GM12872 (cell line): ENCODE results near the gene RLBP1.

Experiments
- TF ChIP-seq, protein P1 (sequence below): IDR thresholded peaks from 3 replicates; pipeline ENCODE4 v1.5.1; 2011; ENCODE audit warnings: low read depth, mild to moderate bottlenecking, low read length, moderate library complexity; ENCODE audit not compliant: insufficient read depth

RLBP1 gene

DNA sequence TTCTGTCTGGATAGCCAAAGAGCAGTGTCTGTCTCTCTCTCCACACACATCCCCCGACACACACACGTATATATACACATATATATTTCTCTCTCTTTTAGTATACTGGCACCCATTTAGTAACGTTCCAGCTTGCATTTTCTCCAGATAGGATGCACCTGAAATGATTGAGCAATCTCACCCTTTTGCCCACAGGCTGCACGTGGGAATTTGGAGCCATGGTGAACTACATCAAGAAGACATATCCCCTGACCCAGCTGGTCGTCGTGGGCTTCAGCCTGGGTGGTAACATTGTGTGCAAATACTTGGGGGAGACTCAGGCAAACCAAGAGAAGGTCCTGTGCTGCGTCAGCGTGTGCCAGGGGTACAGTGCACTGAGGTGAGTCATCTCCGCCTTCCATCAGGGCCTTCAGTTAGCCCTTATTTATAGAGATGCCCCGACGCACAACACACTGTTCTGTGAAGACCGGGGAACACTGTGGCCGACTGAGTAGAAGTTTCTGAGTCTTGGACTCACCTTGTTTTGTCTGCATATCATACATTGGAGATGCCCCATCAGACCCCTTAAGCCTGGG, 45.7 kb downstream of the RLBP1 start:
- TF ChIP-seq, protein P1, sequence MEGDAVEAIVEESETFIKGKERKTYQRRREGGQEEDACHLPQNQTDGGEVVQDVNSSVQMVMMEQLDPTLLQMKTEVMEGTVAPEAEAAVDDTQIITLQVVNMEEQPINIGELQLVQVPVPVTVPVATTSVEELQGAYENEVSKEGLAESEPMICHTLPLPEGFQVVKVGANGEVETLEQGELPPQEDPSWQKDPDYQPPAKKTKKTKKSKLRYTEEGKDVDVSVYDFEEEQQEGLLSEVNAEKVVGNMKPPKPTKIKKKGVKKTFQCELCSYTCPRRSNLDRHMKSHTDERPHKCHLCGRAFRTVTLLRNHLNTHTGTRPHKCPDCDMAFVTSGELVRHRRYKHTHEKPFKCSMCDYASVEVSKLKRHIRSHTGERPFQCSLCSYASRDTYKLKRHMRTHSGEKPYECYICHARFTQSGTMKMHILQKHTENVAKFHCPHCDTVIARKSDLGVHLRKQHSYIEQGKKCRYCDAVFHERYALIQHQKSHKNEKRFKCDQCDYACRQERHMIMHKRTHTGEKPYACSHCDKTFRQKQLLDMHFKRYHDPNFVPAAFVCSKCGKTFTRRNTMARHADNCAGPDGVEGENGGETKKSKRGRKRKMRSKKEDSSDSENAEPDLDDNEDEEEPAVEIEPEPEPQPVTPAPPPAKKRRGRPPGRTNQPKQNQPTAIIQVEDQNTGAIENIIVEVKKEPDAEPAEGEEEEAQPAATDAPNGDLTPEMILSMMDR = no peak

DNA sequence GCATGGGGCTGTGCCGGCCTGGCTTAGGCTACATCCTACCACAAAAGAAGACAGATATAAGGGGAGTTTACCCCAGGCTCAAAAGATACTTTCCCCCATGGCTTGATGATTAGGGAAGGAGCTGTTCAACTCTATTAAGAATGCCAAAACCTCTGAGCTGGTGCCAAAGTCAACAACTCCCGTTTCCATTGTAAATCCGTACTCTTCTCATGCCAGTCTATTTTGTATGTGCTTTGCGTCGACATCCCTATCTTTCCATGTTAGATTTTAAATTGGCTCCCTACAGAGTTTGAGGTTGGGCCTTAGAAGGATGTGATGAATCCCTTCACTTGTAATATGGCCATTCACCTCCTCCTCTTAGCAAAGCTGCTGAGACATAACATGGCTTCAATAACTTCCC, 46.9 kb downstream of the RLBP1 start:
- TF ChIP-seq, protein P1 = no peak

DNA sequence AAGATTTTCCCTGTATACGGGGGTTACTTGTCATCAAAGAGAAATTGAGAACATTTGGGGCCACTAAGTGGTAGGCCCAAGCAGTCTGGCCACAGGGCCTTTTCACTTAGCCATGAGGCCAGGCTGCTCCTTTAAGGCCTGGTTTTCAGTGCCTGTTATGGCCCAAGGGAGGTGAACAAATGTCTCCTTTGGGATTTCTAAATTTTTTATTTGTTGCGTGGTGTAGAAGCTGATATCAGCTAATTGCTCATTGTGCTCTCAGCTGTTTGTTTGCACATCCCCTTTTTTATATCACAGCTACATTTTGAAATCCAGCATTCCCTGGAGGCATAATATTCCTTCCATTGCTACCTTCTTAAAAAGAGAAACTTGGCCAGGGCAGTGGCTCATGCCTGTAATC, 48.5 kb downstream of the RLBP1 start:
- TF ChIP-seq, protein P1 = no peak

DNA sequence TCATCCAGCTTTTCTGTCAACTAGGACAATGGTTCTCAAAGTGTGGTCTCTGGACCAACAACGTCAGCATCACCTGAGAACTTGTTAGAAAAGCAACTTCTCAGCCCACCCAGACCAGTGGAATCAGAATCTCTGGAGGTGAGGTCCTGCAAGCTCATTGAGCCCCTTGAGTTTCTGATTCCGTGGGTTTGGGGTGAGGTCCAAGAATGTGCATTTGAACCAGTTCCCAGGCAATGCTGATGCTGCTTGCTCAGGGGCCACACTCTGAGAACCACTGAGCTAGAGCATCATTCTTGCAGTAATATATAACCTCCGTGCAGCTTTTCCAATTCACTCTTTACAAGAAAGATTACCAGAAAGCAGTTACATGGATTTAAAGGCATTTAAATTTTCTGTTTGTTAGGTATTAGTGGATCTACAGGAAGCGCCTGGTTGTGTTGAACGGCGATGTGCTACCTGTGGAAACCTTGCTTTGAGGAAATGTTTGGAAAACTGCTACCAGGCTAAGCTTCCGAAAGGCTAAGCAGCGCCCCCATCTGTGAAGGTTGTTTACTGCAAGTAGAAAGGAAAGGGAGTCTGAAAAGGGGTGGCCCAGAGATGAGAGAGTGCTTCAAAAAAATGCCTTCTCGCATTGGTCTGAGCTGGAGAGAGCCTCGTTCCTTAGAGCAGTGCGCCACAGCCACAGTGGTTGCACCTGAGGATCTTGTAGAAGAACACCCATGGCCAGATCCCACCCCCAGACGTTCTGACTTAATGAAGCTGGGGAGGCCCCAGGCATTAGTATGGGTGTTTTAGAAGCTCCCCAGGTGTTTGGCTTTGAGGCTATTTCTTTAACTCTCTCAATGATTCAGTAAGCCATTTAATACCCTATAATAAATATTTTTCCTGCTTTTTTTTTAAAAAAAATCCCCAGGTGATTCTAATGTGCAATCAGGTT, 50.0 kb downstream of the RLBP1 start:
- TF ChIP-seq, protein P1 = peak; percentile 75

DNA sequence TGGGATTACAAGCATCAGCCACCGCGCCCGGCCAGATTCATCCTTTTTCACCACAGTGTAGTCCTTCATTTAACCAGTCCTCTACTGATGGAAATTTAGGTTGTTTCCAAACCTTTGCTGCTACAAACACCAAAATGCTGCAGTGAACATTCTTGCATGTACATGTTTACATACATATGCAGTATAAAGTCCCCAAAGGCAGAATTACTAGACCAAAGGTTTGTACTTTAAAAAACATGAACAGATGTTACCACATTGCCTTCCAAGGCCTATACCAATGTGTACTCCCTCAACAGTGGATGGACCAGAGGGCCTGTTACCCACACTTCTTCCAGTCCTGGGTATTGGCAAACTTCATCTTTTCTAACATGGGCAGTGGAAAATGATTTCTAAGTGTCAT, 51.0 kb downstream of the RLBP1 start:
- TF ChIP-seq, protein P1 = no peak

DNA sequence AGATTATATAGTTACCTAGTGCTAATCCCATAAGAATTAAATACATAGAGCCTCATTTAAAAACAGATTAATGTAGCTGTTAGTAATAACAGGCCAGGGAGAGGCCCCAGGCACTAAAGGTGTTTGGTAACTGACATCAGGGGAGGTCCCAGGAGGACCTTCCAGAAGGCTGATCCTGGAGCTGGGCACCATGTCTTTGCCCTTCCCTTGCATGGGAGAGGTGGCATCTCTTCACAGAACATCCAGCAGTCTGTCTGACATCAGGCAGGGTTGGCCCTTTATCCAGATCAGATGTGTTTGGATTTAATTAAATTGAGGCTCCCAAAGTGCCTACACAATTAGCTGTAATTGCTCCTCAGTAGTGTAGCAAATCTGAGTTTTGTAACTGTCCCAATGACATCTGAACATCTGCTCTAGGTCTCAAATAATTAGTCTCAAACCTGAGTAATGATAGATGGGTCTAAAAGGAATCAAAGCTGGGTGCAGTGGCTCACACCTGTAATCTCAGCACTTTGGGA, 53.0 kb downstream of the RLBP1 start:
- TF ChIP-seq, protein P1 = no peak

DNA sequence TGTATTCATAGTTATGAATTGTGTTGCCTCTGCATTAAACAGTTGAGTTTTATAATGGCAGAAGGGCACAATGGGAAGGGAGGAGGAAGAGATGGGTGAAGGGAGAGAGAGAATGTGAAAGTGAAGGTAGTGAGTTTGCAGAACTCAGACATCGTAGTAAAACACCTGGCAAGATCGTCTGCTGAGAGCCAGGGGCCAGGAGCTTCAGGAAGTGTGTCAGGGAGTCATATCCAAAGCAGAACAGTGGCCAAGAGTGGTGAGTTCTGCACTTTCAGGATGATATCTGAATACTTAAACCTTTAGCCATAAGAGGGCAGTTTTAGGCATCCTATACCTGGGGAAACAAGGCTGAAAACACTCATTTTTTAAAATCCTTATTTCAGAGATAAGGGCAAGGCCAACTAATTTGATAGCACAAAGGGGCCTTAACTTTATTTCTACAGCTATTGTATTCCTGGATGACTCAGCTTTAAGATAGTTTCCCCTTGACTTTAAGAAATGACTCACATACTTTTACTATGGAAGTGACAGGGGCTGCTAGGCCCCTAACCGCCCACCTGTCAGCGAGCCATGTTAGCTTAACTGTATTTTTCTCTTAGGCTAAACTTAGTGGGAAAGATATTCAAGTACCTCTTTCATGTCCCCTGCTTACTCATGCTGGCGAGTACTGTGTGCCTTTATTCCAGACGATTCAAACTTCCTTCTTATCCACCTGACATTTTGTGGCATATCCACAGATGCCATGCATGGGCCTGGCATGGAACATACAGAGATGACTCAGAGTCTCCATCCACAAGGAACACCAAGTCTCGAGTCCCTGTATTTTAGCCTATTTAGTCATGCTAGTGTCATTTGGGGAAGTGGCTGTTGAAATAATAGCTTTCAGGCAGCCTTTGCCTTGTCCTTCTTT, 53.9 kb downstream of the RLBP1 start:
- TF ChIP-seq, protein P1 = no peak
